Hepatocyte (in vitro differentiated cells): ENCODE data around the gene PRR5. TPM values are rescaled to one million over a fixed set of nuclear protein-coding genes. Genes with fewer than 3 reads are reported as not detected.

Experiments used
- DNase-seq: peaks from one replicate; pipeline ENCODE4 v3.0.0-alpha.2; 2016; ENCODE audit warnings: low spot score
- H2AFZ ChIP-seq: fragments of 200-600 bp; sonication (generic); 2 replicates; pipeline ENCODE4 v1.6.0; 2016; ENCODE audit warnings: antibody characterized with exemption, mild to moderate bottlenecking
- H3K27ac ChIP-seq: fragments of 200-600 bp; sonication (generic); 2 replicates; pipeline ENCODE4 v1.5.1; 2016; ENCODE audit warnings: mild to moderate bottlenecking
- H3K27me3 ChIP-seq: fragments of 200-600 bp; sonication (generic); 2 replicates; pipeline ENCODE4 v1.6.1; 2016
- H3K36me3 ChIP-seq: fragments of 200-600 bp; sonication (generic); replicated peaks from 2 replicates; pipeline ENCODE4 v1.5.1; 2016; ENCODE audit warnings: low read depth; ENCODE audit not compliant: insufficient read depth
- H3K4me1 ChIP-seq: fragments of 200-600 bp; sonication (generic); 2 replicates; pipeline ENCODE4 v1.5.1; 2016; ENCODE audit warnings: mild to moderate bottlenecking, moderate library complexity; ENCODE audit not compliant: insufficient read depth
- H3K4me2 ChIP-seq: fragments of 200-600 bp; sonication (generic); 2 replicates; pipeline ENCODE4 v1.6.0; 2016
- H3K4me3 ChIP-seq: fragments of 200-600 bp; sonication (generic); 2 replicates; pipeline ENCODE4 v1.5.1; 2016; ENCODE audit warnings: mild to moderate bottlenecking
- H3K79me2 ChIP-seq: fragments of 200-600 bp; sonication (generic); 2 replicates; pipeline ENCODE4 v1.6.0; 2017; ENCODE audit warnings: mild to moderate bottlenecking
- H3K9me2 ChIP-seq: fragments of 200-600 bp; sonication (generic); replicated peaks from 2 replicates; pipeline ENCODE4 v1.6.0; 2017; ENCODE audit warnings: mild to moderate bottlenecking; ENCODE audit not compliant: insufficient read depth
- H3K9me3 ChIP-seq: fragments of 200-600 bp; sonication (generic); 2 replicates; pipeline ENCODE4 v1.5.1; 2016; ENCODE audit warnings: low read depth, mild to moderate bottlenecking
- H4K20me1 ChIP-seq: fragments of 200-600 bp; sonication (generic); 2 replicates; pipeline ENCODE4 v1.6.0; 2016; ENCODE audit warnings: mild to moderate bottlenecking; ENCODE audit not compliant: insufficient read depth, poor library complexity, severe bottlenecking
- CTCF ChIP-seq: fragments of 200-600 bp; sonication (generic); IDR thresholded peaks from 2 replicates; pipeline ENCODE4 v1.5.1; 2016; ENCODE audit warnings: antibody characterized with exemption, mild to moderate bottlenecking; ENCODE audit not compliant: poor library complexity
- EZH2 ChIP-seq: fragments of 200-600 bp; sonication (generic); IDR thresholded peaks from 2 replicates; pipeline ENCODE4 v1.6.1; 2016; ENCODE audit warnings: antibody characterized with exemption, mild to moderate bottlenecking, borderline replicate concordance
- EZH2phosphoT487 ChIP-seq: fragments of 200-600 bp; sonication (generic); IDR thresholded peaks from one replicate; pipeline ENCODE4 v1.6.1; 2018; ENCODE audit warnings: antibody characterized with exemption, mild to moderate bottlenecking, low read depth, moderate library complexity; ENCODE audit not compliant: unreplicated experiment, severe bottlenecking
- WGBS: methylation state at CpG from one replicate; pipeline ENCODE4 v1.1.6; 2016; ENCODE audit warnings: low lambda C conversion rate; ENCODE audit errors: missing lambda C conversion rate; 5-methylcytosine and 5-hydroxymethylcytosine counted together
- polyA plus RNA-seq: library from polyadenylated mRNA; unstranded; fragments of >200 nt; fragmentation: Nextera tagmentation; extraction: Ambion mirVana; gene quantifications from 2 replicates; pipeline ENCODE4 v1.2.1, GENCODE V29; 2016
- total RNA-seq: library from RNA; depleted of rRNA; stranded (reverse); fragments of >200 nt; gene quantifications from 2 replicates; pipeline ENCODE4 v1.2.3, GENCODE V29; 2014

Gene PRR5
- total and polyA plus RNA-seq, 2 experiments from 2014 or later: 44.2 to 84.9 TPM

DNA sequence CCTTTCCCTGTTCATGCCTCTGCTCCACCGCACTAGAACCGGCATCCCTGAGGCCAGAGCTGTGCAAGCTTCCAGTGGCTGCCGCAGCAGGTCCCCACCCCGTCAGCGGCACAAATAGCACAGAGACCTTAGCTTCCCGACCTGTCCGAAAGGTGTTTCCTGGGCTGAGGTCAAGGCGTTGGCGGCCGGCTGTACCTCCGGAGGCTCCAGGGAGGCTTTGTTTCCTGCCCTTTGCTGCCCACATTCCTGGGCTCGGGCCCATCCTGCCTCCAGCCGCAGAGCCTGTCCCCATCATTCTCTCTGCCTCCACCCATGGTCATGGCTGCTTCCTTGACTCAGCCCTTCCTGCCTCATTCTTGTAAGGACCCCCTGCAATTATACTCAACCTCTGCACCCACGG, 81.6 kb downstream of the PRR5 start:
- Histone ChIP-seq H3K79me2 (peaks cover 6% of the 10 kb centered on the region), H3K4me1 (no peaks in the 10 kb centered on the region), H3K27ac (no peak overlapping the region), H3K36me3 (no peaks in the 10 kb centered on the region), H3K4me3 (no peak overlapping the region), H3K4me2 (no peak overlapping the region), H3K9me2 (no peaks in the 10 kb centered on the region), H2AFZ (no peak overlapping the region), H3K27me3 (no peaks in the 10 kb centered on the region), H3K9me3 (no peaks in the 10 kb centered on the region), H4K20me1 (no peaks in the 10 kb centered on the region)
- DNase-seq: no peak
- no peak for TF ChIP-seq EZH2
- TF ChIP-seq CTCF: no peak
- TF ChIP-seq EZH2phosphoT487: no peak
- 63% methylated on average over 14 of the region's 14 CpGs for WGBS

GRCh38 chr22:44786136-44786535, 84.1 kb downstream of the PRR5 start:
- Histone ChIP-seq H3K4me1 (no peaks in the 10 kb centered on the region), H3K4me2 (no peak overlapping the region), H3K79me2 (peaks cover under 1% of the 10 kb centered on the region), H3K27ac (no peak overlapping the region), H2AFZ (no peak overlapping the region), H4K20me1 (no peaks in the 10 kb centered on the region), H3K4me3 (no peak overlapping the region), H3K9me2 (no peaks in the 10 kb centered on the region), H3K9me3 (no peaks in the 10 kb centered on the region), H3K27me3 (no peaks in the 10 kb centered on the region), H3K36me3 (no peaks in the 10 kb centered on the region)
- no peak for DNase-seq
- 89% methylated on average over 23 of the region's 23 CpGs for WGBS
- TF ChIP-seq EZH2phosphoT487 (no peak), CTCF (no peak), EZH2 (no peak)

- DNase-seq: no peak
- no peak overlapping the region for H2AFZ ChIP-seq
- no peak overlapping the region for H3K4me3 ChIP-seq
- no peaks in the 10 kb centered on the region for H3K4me1 ChIP-seq
- H3K9me3 ChIP-seq: no peaks in the 10 kb centered on the region
- WGBS: 79% methylated on average over 7 of the region's 7 CpGs
- H3K36me3 ChIP-seq: no peaks in the 10 kb centered on the region
- no peak overlapping the region for H3K27ac ChIP-seq
- no peaks in the 10 kb centered on the region for H3K79me2 ChIP-seq
- H3K4me2 ChIP-seq: no peak overlapping the region
- H4K20me1 ChIP-seq: no peaks in the 10 kb centered on the region
- no peak for TF ChIP-seq EZH2
- TF ChIP-seq EZH2phosphoT487: no peak
- no peak for TF ChIP-seq CTCF
- no peaks in the 10 kb centered on the region for H3K27me3 ChIP-seq
- H3K9me2 ChIP-seq: no peaks in the 10 kb centered on the region
These were observed 84.6 kb downstream of the PRR5 start for GRCh38 chr22:44786610-44787009.

Other genes starting within 250 kb of the PRR5 start
- 20.6 and 23.4 TPM in 2 replicates for gene RTL6, start 204.0 kb upstream of the PRR5 start, total RNA-seq
- 13.0 and 15.3 TPM in 2 replicates for gene RTL6, start 204.0 kb upstream of the PRR5 start, polyA plus RNA-seq
- 24.0 and 25.2 TPM in 2 replicates for gene ARHGAP8, start 50.4 kb downstream of the PRR5 start, total RNA-seq
- gene ARHGAP8, start 50.4 kb downstream of the PRR5 start, polyA plus RNA-seq: 50.4 and 62.8 TPM in 2 replicates